ENCODE measurements around the gene GTF3C1.
"Not testable (repeated sequence)": the region's sequence is repeated elsewhere in the genome, so short reads cannot be mapped to it uniquely, and the experiment has no call there.

The GTF3C1 gene

GRCh38 chr16:27463741-27464591 lies 85.7 kb downstream of the GTF3C1 start:
- H3K4me3 ChIP-seq (ENCODE audit: low read depth, low read length), result no peak overlapping the region
- H3K79me2 ChIP-seq (ENCODE audit: control insufficient read depth, insufficient read depth, low read length, unreplicated experiment), result no peaks in the 10 kb centered on the region
- H3K4me1 ChIP-seq (ENCODE audit: control insufficient read depth, insufficient read depth, low read length, unreplicated experiment), result peaks cover 8% of the 10 kb centered on the region
- H3K27me3 ChIP-seq (ENCODE audit: insufficient read depth, low read length), result no peaks in the 10 kb centered on the region
- no peak overlapping the region for H2AFZ ChIP-seq (ENCODE audit: low read length, unreplicated experiment)
- H3K36me3 ChIP-seq (ENCODE audit: insufficient read depth, low read length), result peaks cover 21% of the 10 kb centered on the region
- no peak overlapping the region for H3K27ac ChIP-seq (ENCODE audit: low read depth, low read length)

DNA sequence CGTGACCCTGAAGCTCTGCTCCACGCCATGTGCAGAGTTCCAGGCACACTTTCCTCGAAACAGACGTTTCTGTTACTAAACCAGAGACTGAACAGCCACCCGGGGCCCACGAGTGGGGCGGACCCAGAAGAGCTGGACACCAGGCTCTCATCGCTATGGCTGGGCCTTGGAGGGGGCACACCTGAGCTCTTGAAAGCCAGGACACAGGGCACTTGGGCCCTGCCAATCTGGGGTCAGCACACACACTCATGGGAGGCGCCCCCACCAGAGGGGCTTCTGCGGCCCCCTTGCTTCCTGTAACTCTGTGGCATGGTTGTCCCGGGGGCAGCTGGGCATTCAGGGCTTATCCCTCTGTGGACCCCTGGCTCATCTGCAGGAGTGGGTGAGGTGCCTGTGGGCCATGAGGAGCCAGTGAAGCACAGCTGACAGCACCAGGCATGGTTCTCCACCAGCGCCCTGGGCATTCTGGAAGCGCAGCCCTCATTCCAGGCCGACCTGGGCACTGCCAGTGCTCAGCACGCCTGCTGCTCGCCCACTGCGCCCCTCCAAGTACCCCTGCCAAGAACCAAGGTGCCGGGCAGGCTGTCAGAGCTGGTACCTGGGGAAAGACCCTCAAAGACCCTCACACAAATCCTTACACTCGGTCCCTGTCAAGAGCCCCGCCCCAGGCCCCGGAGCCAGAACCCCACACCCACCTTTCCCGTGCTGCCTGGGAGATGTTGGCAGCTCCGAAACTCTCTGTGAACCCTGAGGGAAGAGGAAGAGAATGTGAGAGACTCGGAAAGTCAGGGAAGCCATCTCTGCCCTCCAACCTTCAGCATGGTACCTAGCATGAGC lies 86.6 kb downstream of the GTF3C1 start:
- peaks cover 16% of the 10 kb centered on the region for H3K36me3 ChIP-seq (ENCODE audit: insufficient read depth, low read length)
- no peak overlapping the region for H3K4me3 ChIP-seq (ENCODE audit: low read depth, low read length)
- no peaks in the 10 kb centered on the region for H3K27me3 ChIP-seq (ENCODE audit: insufficient read depth, low read length)
- H3K79me2 ChIP-seq (ENCODE audit: control insufficient read depth, insufficient read depth, low read length, unreplicated experiment), result no peaks in the 10 kb centered on the region
- H3K27ac ChIP-seq (ENCODE audit: low read depth, low read length), result no peak overlapping the region
- no peak overlapping the region for H2AFZ ChIP-seq (ENCODE audit: low read length, unreplicated experiment)
- H3K4me1 ChIP-seq (ENCODE audit: control insufficient read depth, insufficient read depth, low read length, unreplicated experiment), result peaks cover 8% of the 10 kb centered on the region

DNA sequence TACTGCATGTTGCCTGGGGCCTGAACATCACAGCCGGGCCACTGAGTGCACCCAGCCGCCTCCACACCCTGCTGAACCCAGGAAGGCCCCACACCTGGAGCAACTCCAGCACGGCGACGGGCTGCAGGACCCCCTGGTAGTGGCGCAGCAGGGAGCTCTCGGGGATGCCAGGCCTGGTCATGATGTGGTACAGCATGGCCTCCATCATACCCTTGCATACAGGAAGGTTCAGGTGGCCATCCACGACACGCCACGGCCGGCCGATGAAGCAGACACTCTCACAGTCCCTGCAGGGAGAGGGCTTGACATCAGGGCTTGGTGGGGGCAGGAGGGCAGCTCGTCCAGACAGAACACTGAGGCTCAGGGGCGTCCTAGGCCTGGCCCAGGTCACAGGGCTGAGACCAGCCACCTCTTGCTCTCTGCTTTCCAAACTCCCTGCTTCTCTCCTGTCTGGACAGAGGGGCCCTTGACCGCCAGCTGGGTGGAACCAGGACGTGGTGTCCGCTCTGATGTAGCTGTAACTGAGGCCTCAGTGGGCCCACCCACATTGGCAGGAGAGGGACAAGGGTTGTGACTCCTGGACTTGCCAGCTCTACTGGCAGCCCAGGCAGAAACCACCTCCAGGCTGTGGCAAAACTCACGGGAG lies 87.4 kb downstream of the GTF3C1 start:
- Histone ChIP-seq H3K36me3 (ENCODE audit: insufficient read depth, low read length) (peaks cover 8% of the 10 kb centered on the region; the same call in 1 of the 2 replicates), H3K79me2 (ENCODE audit: control insufficient read depth, insufficient read depth, low read length, unreplicated experiment) (no peaks in the 10 kb centered on the region), H3K27ac (ENCODE audit: low read depth, low read length) (no peak overlapping the region), H2AFZ (ENCODE audit: low read length, unreplicated experiment) (no peak overlapping the region), H3K4me1 (ENCODE audit: control insufficient read depth, insufficient read depth, low read length, unreplicated experiment) (peaks cover 8% of the 10 kb centered on the region), H3K4me3 (ENCODE audit: low read depth, low read length) (no peak overlapping the region), H3K27me3 (ENCODE audit: insufficient read depth, low read length) (no peaks in the 10 kb centered on the region)

- H3K4me3 ChIP-seq (ENCODE audit: low read depth, low read length), result no peak overlapping the region
- H3K4me1 ChIP-seq (ENCODE audit: control insufficient read depth, insufficient read depth, low read length, unreplicated experiment), result peaks cover 8% of the 10 kb centered on the region
- H3K27me3 ChIP-seq (ENCODE audit: insufficient read depth, low read length), result no peaks in the 10 kb centered on the region
- peaks cover 4% of the 10 kb centered on the region; the same call in 1 of the 2 replicates for H3K36me3 ChIP-seq (ENCODE audit: insufficient read depth, low read length)
- no peak overlapping the region for H2AFZ ChIP-seq (ENCODE audit: low read length, unreplicated experiment)
- no peaks in the 10 kb centered on the region for H3K79me2 ChIP-seq (ENCODE audit: control insufficient read depth, insufficient read depth, low read length, unreplicated experiment)
- H3K27ac ChIP-seq (ENCODE audit: low read depth, low read length), result no peak overlapping the region
Measured at GRCh38 chr16:27461483-27462171, 88.1 kb downstream of the GTF3C1 start.

GRCh38 chr16:27460663-27461482 lies 88.8 kb downstream of the GTF3C1 start:
- H3K4me3 ChIP-seq (ENCODE audit: low read depth, low read length), result no peak overlapping the region
- H3K4me1 ChIP-seq (ENCODE audit: control insufficient read depth, insufficient read depth, low read length, unreplicated experiment), result peaks cover 8% of the 10 kb centered on the region
- no peaks in the 10 kb centered on the region for H3K79me2 ChIP-seq (ENCODE audit: control insufficient read depth, insufficient read depth, low read length, unreplicated experiment)
- no peaks in the 10 kb centered on the region for H3K27me3 ChIP-seq (ENCODE audit: insufficient read depth, low read length)
- peaks cover 4% of the 10 kb centered on the region; the same call in 1 of the 2 replicates for H3K36me3 ChIP-seq (ENCODE audit: insufficient read depth, low read length)
- H2AFZ ChIP-seq (ENCODE audit: low read length, unreplicated experiment), result no peak overlapping the region
- H3K27ac ChIP-seq (ENCODE audit: low read depth, low read length), result no peak overlapping the region

- H3K4me3 ChIP-seq (ENCODE audit: low read depth, low read length), result no peak overlapping the region
- H3K36me3 ChIP-seq (ENCODE audit: insufficient read depth, low read length), result peaks cover 4% of the 10 kb centered on the region; the same call in 1 of the 2 replicates
- no peak overlapping the region for H3K27ac ChIP-seq (ENCODE audit: low read depth, low read length)
- no peak overlapping the region for H2AFZ ChIP-seq (ENCODE audit: low read length, unreplicated experiment)
- no peaks in the 10 kb centered on the region for H3K27me3 ChIP-seq (ENCODE audit: insufficient read depth, low read length)
- H3K4me1 ChIP-seq (ENCODE audit: control insufficient read depth, insufficient read depth, low read length, unreplicated experiment), result peaks cover 8% of the 10 kb centered on the region
- H3K79me2 ChIP-seq (ENCODE audit: control insufficient read depth, insufficient read depth, low read length, unreplicated experiment), result no peaks in the 10 kb centered on the region
Measured at GRCh38 chr16:27460213-27460612, 89.5 kb downstream of the GTF3C1 start.

DNA sequence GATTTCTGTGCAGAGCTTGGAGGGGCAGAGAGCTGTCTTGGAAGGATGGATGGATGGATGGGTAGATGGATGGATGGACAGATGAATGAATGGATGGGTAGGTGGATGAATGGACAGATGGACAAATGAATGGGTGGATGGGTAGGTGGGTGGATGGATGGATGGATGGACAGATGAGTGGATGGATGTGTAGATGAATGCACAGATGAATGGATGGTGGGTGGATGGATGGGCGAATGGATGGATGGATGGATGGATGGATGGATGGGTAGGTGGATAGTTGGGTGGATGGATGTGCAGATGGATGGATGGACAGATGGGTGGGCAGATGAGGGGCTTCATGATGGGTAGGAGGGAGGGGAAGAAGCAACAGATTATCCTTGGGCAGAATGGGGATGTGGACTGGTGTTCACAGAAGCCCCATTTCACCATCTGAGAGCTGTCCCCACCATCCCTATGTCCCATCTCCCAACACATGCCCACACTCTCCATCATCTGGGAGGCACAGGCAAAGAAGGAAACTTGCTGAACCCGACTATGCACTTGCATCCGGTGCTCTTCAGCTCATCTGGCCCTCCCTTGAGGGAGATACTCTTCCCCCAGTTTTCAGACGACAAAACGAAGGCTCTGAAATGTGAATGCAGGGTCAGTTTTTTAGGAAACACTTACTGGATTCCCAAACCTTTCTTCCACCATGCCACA lies 90.6 kb downstream of the GTF3C1 start:
- peaks cover 8% of the 10 kb centered on the region for H3K4me1 ChIP-seq (ENCODE audit: control insufficient read depth, insufficient read depth, low read length, unreplicated experiment)
- H3K4me3 ChIP-seq (ENCODE audit: low read depth, low read length), result no peak overlapping the region
- H3K27ac ChIP-seq (ENCODE audit: low read depth, low read length), result no peak overlapping the region
- no peaks in the 10 kb centered on the region for H3K27me3 ChIP-seq (ENCODE audit: insufficient read depth, low read length)
- H2AFZ ChIP-seq (ENCODE audit: low read length, unreplicated experiment), result no peak overlapping the region
- peaks cover 4% of the 10 kb centered on the region; the same call in 1 of the 2 replicates for H3K36me3 ChIP-seq (ENCODE audit: insufficient read depth, low read length)
- no peaks in the 10 kb centered on the region for H3K79me2 ChIP-seq (ENCODE audit: control insufficient read depth, insufficient read depth, low read length, unreplicated experiment)

DNA sequence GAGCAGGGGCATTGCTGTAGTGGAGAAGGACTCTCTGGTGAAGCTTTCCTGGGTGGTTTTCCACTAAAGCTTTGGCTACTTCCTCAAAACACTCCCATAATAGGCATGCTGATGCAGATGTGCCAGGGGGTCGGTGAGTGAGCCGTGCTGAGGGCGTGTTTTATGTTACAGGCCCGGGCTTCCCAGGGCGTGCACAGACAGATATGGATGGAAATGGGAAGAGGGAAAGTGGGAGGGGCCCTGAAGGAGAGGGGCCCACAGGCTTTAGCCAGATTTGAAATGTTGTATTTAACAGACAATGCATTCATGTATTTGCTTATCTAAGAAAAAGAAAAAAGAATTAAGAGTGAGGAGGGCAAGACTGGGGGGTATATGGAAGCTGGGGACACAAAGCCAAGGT lies 91.5 kb downstream of the GTF3C1 start:
- no peaks in the 10 kb centered on the region for H3K79me2 ChIP-seq (ENCODE audit: control insufficient read depth, insufficient read depth, low read length, unreplicated experiment)
- H3K4me3 ChIP-seq (ENCODE audit: low read depth, low read length), result no peak overlapping the region
- H3K27me3 ChIP-seq (ENCODE audit: insufficient read depth, low read length), result no peaks in the 10 kb centered on the region
- peaks cover 8% of the 10 kb centered on the region for H3K4me1 ChIP-seq (ENCODE audit: control insufficient read depth, insufficient read depth, low read length, unreplicated experiment)
- no peak overlapping the region for H2AFZ ChIP-seq (ENCODE audit: low read length, unreplicated experiment)
- no peak overlapping the region for H3K27ac ChIP-seq (ENCODE audit: low read depth, low read length)
- H3K36me3 ChIP-seq (ENCODE audit: insufficient read depth, low read length), result peaks cover 4% of the 10 kb centered on the region; the same call in 1 of the 2 replicates

DNA sequence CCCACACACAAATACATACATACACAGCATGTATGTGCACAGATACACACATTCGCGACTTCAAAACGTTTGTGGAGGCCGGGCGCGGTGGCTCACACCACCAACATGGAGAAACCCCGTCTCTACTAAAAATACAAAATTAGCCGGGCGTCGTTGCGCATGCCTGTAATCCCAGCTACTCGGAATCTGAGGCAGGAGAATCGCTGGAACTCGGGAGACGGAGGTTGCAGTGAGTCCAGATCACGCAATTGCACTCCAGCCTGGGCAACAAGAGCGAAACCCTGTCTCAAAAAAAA lies 92.2 kb downstream of the GTF3C1 start:
- not testable (repeated sequence) for H3K27ac ChIP-seq (ENCODE audit: low read depth, low read length); H2AFZ ChIP-seq (ENCODE audit: low read length, unreplicated experiment); H3K36me3 ChIP-seq (ENCODE audit: insufficient read depth, low read length); H3K4me1 ChIP-seq (ENCODE audit: control insufficient read depth, insufficient read depth, low read length, unreplicated experiment); H3K27me3 ChIP-seq (ENCODE audit: insufficient read depth, low read length); H3K79me2 ChIP-seq (ENCODE audit: control insufficient read depth, insufficient read depth, low read length, unreplicated experiment); H3K4me3 ChIP-seq (ENCODE audit: low read depth, low read length)

All from ACC112 (cell line).